Testis (tissue), 2 donors: ENCODE results near the gene GPR153.

ENCODE experiments used
- CTCF ChIP-seq, 3 experiments: fragments of 450-650 bp in 2 of 3; fragments of 200-600 bp in 1 of 3; sonication (generic) in 1 of 3; IDR thresholded peaks; one replicate each; pipeline ENCODE4 v1.5.1; 2016 to 2019; ENCODE audit warnings: antibody characterized with exemption in 3 of 3, mild to moderate bottlenecking in 2 of 3, moderate library complexity in 1 of 3
- POLR2A ChIP-seq: fragments of 450-650 bp; IDR thresholded peaks from one replicate; pipeline ENCODE4 v1.6.1; 2017; ENCODE audit warnings: antibody characterized with exemption, mild to moderate bottlenecking, moderate library complexity

DNA sequence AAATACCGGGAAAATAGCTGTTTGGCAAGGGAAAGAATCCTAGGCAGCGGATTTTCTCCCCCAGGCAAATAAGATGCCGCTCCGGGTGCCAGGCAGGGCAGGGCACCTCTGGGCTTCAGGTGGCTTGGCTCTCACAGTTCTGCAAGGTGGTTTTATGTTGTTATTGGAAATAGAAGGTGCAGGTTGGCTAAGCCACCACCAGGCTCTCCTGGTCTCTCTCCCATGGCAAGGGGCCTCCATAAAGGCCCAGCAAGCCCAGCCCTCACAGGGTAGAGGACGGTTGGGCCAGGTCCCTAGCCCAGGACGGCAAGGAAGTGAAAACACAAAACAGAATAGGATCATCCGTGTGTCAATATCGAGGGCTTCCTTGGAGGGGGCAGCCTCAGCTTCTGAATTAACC lies 37.6 kb upstream of the GPR153 start:
- TF ChIP-seq POLR2A (no peak), CTCF (IDR thresholded peaks at IDR 0.05) (no peak)
